NCI-H2171 (cell line): ENCODE measurements around the gene GNAI1.
"Not testable (repeated sequence)": the region's sequence is repeated elsewhere in the genome, so short reads cannot be mapped to it uniquely, and the experiment has no call there.

Experiments
- DNase-seq: peaks from one replicate; lab custom pipeline; 2025; lab: John Stamatoyannopoulos, UW

GNAI1 gene

GRCh38 chr7:80132594-80132993 is 2.0 kb upstream of the GNAI1 start:
- no peak for DNase-seq

GRCh38 chr7:80133361-80134114 is 1.1 kb upstream of the GNAI1 start:
- no peak for DNase-seq

GRCh38 chr7:80134115-80134535 is 506 bp upstream of the GNAI1 start:
- peak; percentile 83 for DNase-seq

GRCh38 chr7:80135309-80136104 is 876 bp downstream of the GNAI1 start:
- peak; percentile 36 for DNase-seq

GRCh38 chr7:80136261-80137055 is 1.8 kb downstream of the GNAI1 start:
- peak; percentile 10 for DNase-seq

- DNase-seq: no peak
These were observed 2.8 kb downstream of the GNAI1 start for GRCh38 chr7:80137410-80137809.

GRCh38 chr7:80139236-80139635 is 4.6 kb downstream of the GNAI1 start:
- DNase-seq: no peak

- DNase-seq: no peak
These were observed 5.8 kb downstream of the GNAI1 start for GRCh38 chr7:80140388-80140787.

GRCh38 chr7:80141376-80141775 is 6.7 kb downstream of the GNAI1 start:
- no peak for DNase-seq

GRCh38 chr7:80142853-80143580 is 8.4 kb downstream of the GNAI1 start:
- DNase-seq: no peak

- no peak for DNase-seq
These were observed 11.3 kb downstream of the GNAI1 start for GRCh38 chr7:80145780-80146422.

GRCh38 chr7:80146545-80147182 is 12.0 kb downstream of the GNAI1 start:
- DNase-seq: no peak

GRCh38 chr7:80147543-80148391 is 13.1 kb downstream of the GNAI1 start:
- DNase-seq: no peak

GRCh38 chr7:80150611-80151273 is 16.1 kb downstream of the GNAI1 start:
- DNase-seq: no peak

- DNase-seq: no peak
These were observed 16.6 kb downstream of the GNAI1 start for GRCh38 chr7:80151274-80151665.

- no peak for DNase-seq
These were observed 18.8 kb downstream of the GNAI1 start for GRCh38 chr7:80153446-80153845.

GRCh38 chr7:80154656-80155333 is 20.2 kb downstream of the GNAI1 start:
- no peak for DNase-seq

- no peak for DNase-seq
These were observed 20.7 kb downstream of the GNAI1 start for GRCh38 chr7:80155374-80155773.

- not testable (repeated sequence) for DNase-seq
These were observed 23.1 kb downstream of the GNAI1 start for GRCh38 chr7:80157770-80158169.
